ENCODE measurements around the gene RPS6KA4. TPM values are rescaled to one million over a fixed set of nuclear protein-coding genes. Genes with fewer than 3 reads are reported as not detected.

The RPS6KA4 gene
- total and polyA plus RNA-seq, 2 of the 13 experiments (the other 11 are each of a cell fraction or from before 2014, with no cell fraction given) = 8.9 to 14.2 TPM

DNA sequence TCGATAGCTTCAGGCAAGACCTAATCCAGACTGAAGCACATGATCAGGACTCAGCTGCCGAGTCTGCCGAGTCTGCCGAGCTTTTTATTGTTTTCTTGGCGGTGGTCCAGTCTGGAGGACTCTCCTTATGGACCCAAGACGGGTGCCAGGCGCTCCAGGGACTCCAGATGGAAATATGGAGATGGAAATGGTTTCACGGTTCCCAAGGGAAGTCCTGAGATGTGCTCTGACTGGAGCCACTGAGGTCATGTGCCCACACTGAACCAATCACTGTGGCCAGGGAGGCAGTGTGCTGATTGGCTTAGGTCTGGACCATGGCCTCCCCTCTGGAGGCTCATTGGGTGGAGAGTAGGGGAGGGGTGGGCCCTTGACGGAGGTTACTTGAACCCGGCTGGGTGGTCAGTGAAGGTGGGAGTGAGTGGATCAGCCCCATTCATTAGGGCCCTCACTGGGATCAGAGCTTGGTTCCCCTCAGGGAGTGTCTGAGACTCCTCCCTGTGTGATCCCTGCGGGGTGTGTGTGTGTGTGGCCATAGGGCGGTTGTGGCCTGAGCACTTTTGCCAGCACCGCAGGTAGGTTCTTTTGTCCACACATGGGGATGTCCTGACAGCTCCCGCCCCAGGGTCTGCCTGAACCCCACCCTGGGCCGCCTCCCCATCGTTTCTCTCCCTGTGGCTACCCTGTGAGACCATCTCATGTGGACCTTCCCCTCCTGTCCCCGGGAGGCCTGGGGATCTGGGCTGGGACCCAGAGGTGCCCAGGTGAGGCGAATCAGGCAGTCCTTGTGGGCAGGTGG is 14.0 kb downstream of the RPS6KA4 start (continued):
- no peak for TF ChIP-seq ZNF782 (CRISPR knock-in tag; IDR thresholded peaks at IDR 0.05; ENCODE audit: borderline replicate concordance)
- TF ChIP-seq, protein P1, sequence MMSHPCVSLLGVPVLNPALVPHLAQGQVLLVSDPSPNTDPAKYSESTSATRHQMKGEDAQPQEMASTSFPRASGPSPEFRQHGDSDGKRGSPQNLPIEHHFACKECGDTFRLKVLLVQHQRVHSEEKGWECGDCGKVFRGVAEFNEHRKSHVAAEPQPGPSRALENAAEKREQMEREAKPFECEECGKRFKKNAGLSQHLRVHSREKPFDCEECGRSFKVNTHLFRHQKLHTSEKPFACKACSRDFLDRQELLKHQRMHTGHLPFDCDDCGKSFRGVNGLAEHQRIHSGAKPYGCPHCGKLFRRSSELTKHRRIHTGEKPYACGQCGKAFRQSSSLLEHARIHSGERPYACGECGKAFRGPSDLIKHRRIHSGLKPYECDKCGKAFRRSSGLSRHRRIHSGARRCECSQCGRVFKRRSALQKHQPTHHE (CRISPR knock-in tag; IDR thresholded peaks at IDR 0.05; ENCODE audit: borderline replicate concordance) = no peak
- peak; percentile 24; the same call in 1 of the 2 replicates for TF ChIP-seq ZFX (CRISPR knock-in tag; IDR thresholded peaks at IDR 0.05; ENCODE audit: low read depth)
- TF ChIP-seq, protein P2, sequence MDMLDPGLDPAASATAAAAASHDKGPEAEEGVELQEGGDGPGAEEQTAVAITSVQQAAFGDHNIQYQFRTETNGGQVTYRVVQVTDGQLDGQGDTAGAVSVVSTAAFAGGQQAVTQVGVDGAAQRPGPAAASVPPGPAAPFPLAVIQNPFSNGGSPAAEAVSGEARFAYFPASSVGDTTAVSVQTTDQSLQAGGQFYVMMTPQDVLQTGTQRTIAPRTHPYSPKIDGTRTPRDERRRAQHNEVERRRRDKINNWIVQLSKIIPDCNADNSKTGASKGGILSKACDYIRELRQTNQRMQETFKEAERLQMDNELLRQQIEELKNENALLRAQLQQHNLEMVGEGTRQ (IDR thresholded peaks at IDR 0.05; ENCODE audit: low read depth, low read length) = peak; percentile 84
- TF ChIP-seq, protein P2 (CRISPR knock-in tag; IDR thresholded peaks at IDR 0.05; ENCODE audit: borderline replicate concordance) = peak; percentile 89; the same call in 1 of the 2 replicates
- TF ChIP-seq RAD51 (IDR thresholded peaks at IDR 0.05; ENCODE audit: borderline replicate concordance) = 0 out of 2 replicates have a peak, but pooled peaks have one; percentile 32
- TF ChIP-seq, protein P3, sequence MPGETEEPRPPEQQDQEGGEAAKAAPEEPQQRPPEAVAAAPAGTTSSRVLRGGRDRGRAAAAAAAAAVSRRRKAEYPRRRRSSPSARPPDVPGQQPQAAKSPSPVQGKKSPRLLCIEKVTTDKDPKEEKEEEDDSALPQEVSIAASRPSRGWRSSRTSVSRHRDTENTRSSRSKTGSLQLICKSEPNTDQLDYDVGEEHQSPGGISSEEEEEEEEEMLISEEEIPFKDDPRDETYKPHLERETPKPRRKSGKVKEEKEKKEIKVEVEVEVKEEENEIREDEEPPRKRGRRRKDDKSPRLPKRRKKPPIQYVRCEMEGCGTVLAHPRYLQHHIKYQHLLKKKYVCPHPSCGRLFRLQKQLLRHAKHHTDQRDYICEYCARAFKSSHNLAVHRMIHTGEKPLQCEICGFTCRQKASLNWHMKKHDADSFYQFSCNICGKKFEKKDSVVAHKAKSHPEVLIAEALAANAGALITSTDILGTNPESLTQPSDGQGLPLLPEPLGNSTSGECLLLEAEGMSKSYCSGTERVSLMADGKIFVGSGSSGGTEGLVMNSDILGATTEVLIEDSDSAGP (CRISPR knock-in tag; IDR thresholded peaks at IDR 0.05; ENCODE audit: borderline replicate concordance) = 0 out of 2 replicates have a peak, but pooled peaks have one; percentile 23
- TF ChIP-seq ZNF17 (CRISPR knock-in tag; IDR thresholded peaks at IDR 0.05) = no peak
- 0 out of 4 replicates have a peak, but pooled peaks of 1 of the 2 experiments have one; percentile 30 for TF ChIP-seq POLR2A (IDR thresholded peaks at IDR 0.05; ENCODE audit: insufficient read depth in 1 of 2, low read depth in 2 of 2, low read length in 2 of 2)
- no peak for TF ChIP-seq ZBTB8A (CRISPR knock-in tag; IDR thresholded peaks at IDR 0.05; ENCODE audit: borderline replicate concordance, low read depth)
- TF ChIP-seq NFKB2 (CRISPR knock-in tag; IDR thresholded peaks at IDR 0.05; ENCODE audit: borderline replicate concordance) = 0 out of 2 replicates have a peak, but pooled peaks have one; percentile 30
- peak; percentile 69 for TF ChIP-seq SP2 (CRISPR knock-in tag; IDR thresholded peaks at IDR 0.05)
- peak; percentile 23 for TF ChIP-seq AGO2 (optimal IDR thresholded peaks at IDR 0.05; ENCODE audit: low read depth, low read length)
- TF ChIP-seq, protein P4, sequence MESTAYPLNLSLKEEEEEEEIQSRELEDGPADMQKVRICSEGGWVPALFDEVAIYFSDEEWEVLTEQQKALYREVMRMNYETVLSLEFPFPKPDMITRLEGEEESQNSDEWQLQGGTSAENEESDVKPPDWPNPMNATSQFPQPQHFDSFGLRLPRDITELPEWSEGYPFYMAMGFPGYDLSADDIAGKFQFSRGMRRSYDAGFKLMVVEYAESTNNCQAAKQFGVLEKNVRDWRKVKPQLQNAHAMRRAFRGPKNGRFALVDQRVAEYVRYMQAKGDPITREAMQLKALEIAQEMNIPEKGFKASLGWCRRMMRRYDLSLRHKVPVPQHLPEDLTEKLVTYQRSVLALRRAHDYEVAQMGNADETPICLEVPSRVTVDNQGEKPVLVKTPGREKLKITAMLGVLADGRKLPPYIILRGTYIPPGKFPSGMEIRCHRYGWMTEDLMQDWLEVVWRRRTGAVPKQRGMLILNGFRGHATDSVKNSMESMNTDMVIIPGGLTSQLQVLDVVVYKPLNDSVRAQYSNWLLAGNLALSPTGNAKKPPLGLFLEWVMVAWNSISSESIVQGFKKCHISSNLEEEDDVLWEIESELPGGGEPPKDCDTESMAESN (CRISPR knock-in tag; conservative IDR thresholded peaks at IDR 0.05) = no peak
- TF ChIP-seq TBX2 (CRISPR knock-in tag; IDR thresholded peaks at IDR 0.05; ENCODE audit: borderline replicate concordance) = no peak
- TF ChIP-seq KDM2A (CRISPR knock-in tag; IDR thresholded peaks at IDR 0.05; ENCODE audit: borderline replicate concordance, low read depth) = peak; percentile 25; the same call in 1 of the 2 replicates
- peak; percentile 38; the same call in 1 of the 2 replicates for TF ChIP-seq ZMYM4 (CRISPR knock-in tag; IDR thresholded peaks at IDR 0.05)
- TF ChIP-seq POLR2G (IDR thresholded peaks at IDR 0.05; ENCODE audit: low read depth, low read length) = no peak
- TF ChIP-seq RBM22 (optimal IDR thresholded peaks at IDR 0.05; ENCODE audit: low read length) = peak; percentile 25
- TF ChIP-seq SYNCRIP (IDR thresholded peaks at IDR 0.05; ENCODE audit: insufficient read depth, low read depth, low read length) = no peak
